ENCODE measurements around the gene BCL11A. TPM values are rescaled to one million over a fixed set of nuclear protein-coding genes. Genes with fewer than 3 reads are reported as not detected.

The BCL11A gene
- total RNA-seq, 8 experiments from 2014 or later, result 0.66 to 131 (median 21.8) TPM

- in situ Hi-C loops (cut with MboI; ENCODE audit: low pct_unique_long_range_greater_than_20kb in 2 of 9, low sequenced_read_pairs in 9 of 9, unreplicated experiment in 9 of 9), result no loop called here
- no peak overlapping the region for H3K27ac ChIP-seq
- WGBS, 10 experiments, result 80 to 100% (median 93%) methylated on average over 1 to 3 of the region's 4 CpGs; no CpG with 5 or more reads in 4 of the 10 experiments
- no peak for ATAC-seq (replicated peaks in 6 of 8)
- no peak overlapping the region for H3K4me3 ChIP-seq
- peaks cover 18 to 23% of the 10 kb centered on the region in 2 donors for H3K4me1 ChIP-seq (replicated peaks in 1 of 2)
These were observed 73.2 kb downstream of the BCL11A start for GRCh38 chr2:60480089-60480773.

- ATAC-seq (replicated peaks in 6 of 8), result peak in 1 of 8 experiments; percentile 60
- 20 to 100% (median 84%) methylated on average over 1 to 9 of the region's 22 CpGs for WGBS, 10 experiments
- in situ Hi-C loops (cut with MboI; ENCODE audit: low pct_unique_long_range_greater_than_20kb in 2 of 9, low sequenced_read_pairs in 9 of 9, unreplicated experiment in 9 of 9), result no loop called here
- H3K27ac ChIP-seq, result no peak overlapping the region
- H3K4me3 ChIP-seq, result no peak overlapping the region
- peaks cover 20 to 22% of the 10 kb centered on the region in 2 donors for H3K4me1 ChIP-seq (replicated peaks in 1 of 2)
These were observed 74.0 kb downstream of the BCL11A start for GRCh38 chr2:60479226-60480088.

GRCh38 chr2:60478660-60479059 lies 74.8 kb downstream of the BCL11A start:
- WGBS, 10 experiments, result 43 to 100% (median 84%) methylated on average over 2 to 7 of the region's 7 CpGs; no CpG with 5 or more reads in 1 of the 10 experiments
- in situ Hi-C loops (cut with MboI; ENCODE audit: low pct_unique_long_range_greater_than_20kb in 2 of 9, low sequenced_read_pairs in 9 of 9, unreplicated experiment in 9 of 9), result no loop called here
- H3K4me3 ChIP-seq, result no peak overlapping the region
- no peak for ATAC-seq (replicated peaks in 6 of 8)
- peaks cover 13 to 14% of the 10 kb centered on the region in 2 donors for H3K4me1 ChIP-seq (replicated peaks in 1 of 2)
- H3K27ac ChIP-seq, result no peak overlapping the region

- no peak for ATAC-seq (replicated peaks in 6 of 8)
- WGBS, 10 experiments, result 60 to 100% (median 82%) methylated on average over 1 to 2 of the region's 2 CpGs; no CpG with 5 or more reads in 1 of the 10 experiments
- in situ Hi-C loops (cut with MboI; ENCODE audit: low pct_unique_long_range_greater_than_20kb in 2 of 9, low sequenced_read_pairs in 9 of 9, unreplicated experiment in 9 of 9), result no loop called here
- H3K4me1 ChIP-seq (replicated peaks in 1 of 2), result peaks cover 10% of the 10 kb centered on the region in 2 donors
- H3K4me3 ChIP-seq, result no peak overlapping the region
- H3K27ac ChIP-seq, result no peak overlapping the region
These were observed 77.1 kb downstream of the BCL11A start for GRCh38 chr2:60476206-60476954.

GRCh38 chr2:60475123-60475830 lies 78.2 kb downstream of the BCL11A start:
- in situ Hi-C loops (cut with MboI; ENCODE audit: low pct_unique_long_range_greater_than_20kb in 2 of 9, low sequenced_read_pairs in 9 of 9, unreplicated experiment in 9 of 9), result no loop called here
- 0 to 98% (median 91%) methylated on average over 1 to 6 of the region's 6 CpGs for WGBS, 10 experiments
- peaks cover 10 to 12% of the 10 kb centered on the region in 2 donors for H3K4me1 ChIP-seq (replicated peaks in 1 of 2)
- ATAC-seq (replicated peaks in 6 of 8), result no peak
- H3K4me3 ChIP-seq, result no peak overlapping the region
- no peak overlapping the region for H3K27ac ChIP-seq

- H3K27ac ChIP-seq, result no peak overlapping the region
- no peak overlapping the region for H3K4me3 ChIP-seq
- WGBS, 10 experiments, result 25 to 100% (median 72%) methylated on average over 1 to 2 of the region's 2 CpGs; no CpG with 5 or more reads in 1 of the 10 experiments
- H3K4me1 ChIP-seq (replicated peaks in 1 of 2), result peaks cover 10 to 12% of the 10 kb centered on the region in 2 donors
- in situ Hi-C loops (cut with MboI; ENCODE audit: low pct_unique_long_range_greater_than_20kb in 2 of 9, low sequenced_read_pairs in 9 of 9, unreplicated experiment in 9 of 9), result no loop called here
- peak in 1 of 8 experiments; percentile 72 for ATAC-seq (replicated peaks in 6 of 8)
These were observed 79.2 kb downstream of the BCL11A start for GRCh38 chr2:60474301-60474700.

GRCh38 chr2:60473546-60473945 lies 79.9 kb downstream of the BCL11A start:
- H3K4me1 ChIP-seq (replicated peaks in 1 of 2), result peaks cover 10 to 12% of the 10 kb centered on the region in 2 donors
- ATAC-seq (replicated peaks in 6 of 8), result peak in 1 of 8 experiments; percentile 47
- in situ Hi-C loops (cut with MboI; ENCODE audit: low pct_unique_long_range_greater_than_20kb in 2 of 9, low sequenced_read_pairs in 9 of 9, unreplicated experiment in 9 of 9), result no loop called here
- WGBS, 10 experiments, result 67 to 100% (median 85%) methylated on average over 1 to 3 of the region's 3 CpGs; no CpG with 5 or more reads in 1 of the 10 experiments
- no peak overlapping the region for H3K27ac ChIP-seq
- no peak overlapping the region for H3K4me3 ChIP-seq

- WGBS, 10 experiments, result 71 to 100% (median 81%) methylated on average over 1 to 4 of the region's 5 CpGs; no CpG with 5 or more reads in 3 of the 10 experiments
- ATAC-seq (replicated peaks in 6 of 8), result no peak
- H3K4me1 ChIP-seq (replicated peaks in 1 of 2), result peaks cover 10 to 12% of the 10 kb centered on the region in 2 donors
- H3K4me3 ChIP-seq, result no peak overlapping the region
- H3K27ac ChIP-seq, result no peak overlapping the region
- in situ Hi-C loops (cut with MboI; ENCODE audit: low pct_unique_long_range_greater_than_20kb in 2 of 9, low sequenced_read_pairs in 9 of 9, unreplicated experiment in 9 of 9), result no loop called here
These were observed 80.7 kb downstream of the BCL11A start for GRCh38 chr2:60472663-60473289.

GRCh38 chr2:60472041-60472440 lies 81.4 kb downstream of the BCL11A start:
- no peak overlapping the region for H3K27ac ChIP-seq
- H3K4me1 ChIP-seq (replicated peaks in 1 of 2), result peaks cover 10 to 12% of the 10 kb centered on the region in 2 donors
- peak in 1 of 8 experiments; percentile 56 for ATAC-seq (replicated peaks in 6 of 8)
- no peak overlapping the region for H3K4me3 ChIP-seq
- 20 to 100% (median 92%) methylated on average over 1 to 5 of the region's 5 CpGs; no CpG with 5 or more reads in 3 of the 10 experiments for WGBS, 10 experiments
- in situ Hi-C loops (cut with MboI; ENCODE audit: low pct_unique_long_range_greater_than_20kb in 2 of 9, low sequenced_read_pairs in 9 of 9, unreplicated experiment in 9 of 9), result no loop called here

- in situ Hi-C loops (cut with MboI; ENCODE audit: low pct_unique_long_range_greater_than_20kb in 2 of 9, low sequenced_read_pairs in 9 of 9, unreplicated experiment in 9 of 9), result no loop called here
- Histone ChIP-seq H3K27ac (no peak overlapping the region), H3K4me1 (replicated peaks in 1 of 2) (peaks cover 14 to 17% of the 10 kb centered on the region in 2 donors), H3K4me3 (no peak overlapping the region)
- no peak for ATAC-seq (replicated peaks in 6 of 8)
- 80 to 100% (median 91%) methylated on average over 1 to 4 of the region's 5 CpGs; no CpG with 5 or more reads in 3 of the 10 experiments for WGBS, 10 experiments
These were observed 83.1 kb downstream of the BCL11A start for GRCh38 chr2:60470340-60470739.

- Histone ChIP-seq H3K4me1 (replicated peaks in 1 of 2) (peaks cover 17 to 21% of the 10 kb centered on the region in 2 donors), H3K4me3 (no peak overlapping the region), H3K27ac (no peak overlapping the region)
- 83 to 100% (median 96%) methylated on average over 1 to 6 of the region's 6 CpGs for WGBS, 10 experiments
- no peak for ATAC-seq (replicated peaks in 6 of 8)
- in situ Hi-C loops (cut with MboI; ENCODE audit: low pct_unique_long_range_greater_than_20kb in 2 of 9, low sequenced_read_pairs in 9 of 9, unreplicated experiment in 9 of 9), result no loop called here
These were observed 83.7 kb downstream of the BCL11A start for GRCh38 chr2:60469536-60470317.
